Ammon's horn (tissue), 1 donor: ENCODE data around the gene SORBS1.

ENCODE experiments used
- DNase-seq: peaks from one replicate; pipeline ENCODE4 v3.0.0-alpha.2; 2016; ENCODE audit warnings: low spot score

SORBS1 gene

DNA sequence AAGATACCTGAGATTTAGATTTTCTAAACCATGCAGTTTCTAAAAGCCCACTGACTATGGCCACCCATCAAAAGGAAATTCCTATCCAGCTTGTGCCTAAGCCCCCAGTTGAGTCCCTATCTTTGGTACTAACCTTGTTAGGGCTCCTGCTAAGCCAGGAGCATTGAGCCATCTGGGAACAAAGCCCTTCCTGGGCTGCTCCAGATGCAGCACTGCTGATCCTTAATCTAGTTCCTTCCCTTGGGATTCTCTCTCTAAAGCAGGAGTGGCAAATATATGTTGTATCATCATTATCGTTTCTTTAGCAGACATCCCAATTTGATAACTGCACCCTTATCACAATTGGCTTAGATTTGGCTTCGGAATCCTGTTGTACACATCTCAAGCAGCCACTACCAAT lies 245.7 kb downstream of the SORBS1 start:
- DNase-seq = no peak

- no peak for DNase-seq
Measured at GRCh38 chr10:95314192-95314918, 246.8 kb downstream of the SORBS1 start.

DNA sequence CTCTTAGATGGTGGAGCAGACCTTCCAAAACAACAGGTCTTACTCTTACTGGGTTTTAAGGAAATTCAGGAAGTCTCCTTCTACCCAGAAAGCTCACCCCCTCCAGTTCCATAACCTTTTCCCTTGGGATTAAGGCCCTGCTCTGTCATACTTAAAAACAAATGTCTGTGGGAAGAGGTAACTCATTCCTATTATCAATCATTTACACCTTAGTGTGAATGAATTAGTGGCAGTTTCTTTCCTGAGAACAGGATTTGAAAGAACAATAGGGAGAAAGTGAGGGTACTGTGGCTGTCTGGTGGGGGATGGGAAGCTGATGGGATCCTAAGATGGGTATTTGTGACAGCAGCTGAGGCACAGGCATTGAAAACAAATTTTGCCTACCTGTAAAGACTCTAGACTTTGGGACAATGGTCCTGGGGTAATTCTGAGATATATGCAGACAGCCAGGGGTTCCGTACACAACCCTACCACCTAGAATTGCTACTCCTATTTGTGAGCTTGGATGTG lies 248.1 kb downstream of the SORBS1 start:
- DNase-seq = no peak

DNA sequence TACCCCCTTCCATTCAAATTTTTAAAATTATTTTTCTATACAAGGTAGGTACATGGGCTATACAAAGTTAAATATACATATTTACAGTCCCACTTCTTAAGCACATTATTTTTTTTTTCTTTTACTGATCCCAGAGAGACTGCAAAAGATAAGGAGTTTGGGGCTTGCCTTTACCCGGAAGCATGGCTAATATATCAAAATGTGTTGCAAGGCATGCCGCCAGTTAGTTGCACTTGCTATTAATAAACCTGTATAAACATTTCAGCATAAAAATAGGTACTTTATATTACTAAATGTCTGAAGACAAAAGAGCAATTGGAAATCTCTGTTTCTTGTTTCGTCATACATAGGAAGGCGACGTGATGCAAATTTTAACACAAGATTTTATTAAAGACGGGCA lies 248.9 kb downstream of the SORBS1 start:
- no peak for DNase-seq

DNA sequence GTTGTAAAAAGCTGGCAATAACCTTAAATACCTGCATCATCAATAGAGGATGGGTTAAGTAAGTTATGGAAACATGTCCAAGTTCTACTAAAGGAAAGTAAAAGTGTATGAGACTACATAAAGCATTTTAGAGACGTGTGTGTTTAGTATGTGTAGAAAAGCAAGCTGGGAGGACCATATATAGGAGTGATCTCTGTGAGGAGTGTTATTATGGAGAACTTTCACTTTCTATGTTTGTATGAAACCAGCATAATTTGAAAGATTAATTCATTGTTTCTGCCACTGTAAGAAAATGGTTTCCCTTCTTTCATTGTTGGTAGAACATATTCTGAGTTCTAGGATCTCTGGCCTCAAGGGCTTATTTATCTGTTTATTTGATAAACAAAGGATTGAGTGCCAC lies 251.2 kb downstream of the SORBS1 start:
- DNase-seq = no peak

DNA sequence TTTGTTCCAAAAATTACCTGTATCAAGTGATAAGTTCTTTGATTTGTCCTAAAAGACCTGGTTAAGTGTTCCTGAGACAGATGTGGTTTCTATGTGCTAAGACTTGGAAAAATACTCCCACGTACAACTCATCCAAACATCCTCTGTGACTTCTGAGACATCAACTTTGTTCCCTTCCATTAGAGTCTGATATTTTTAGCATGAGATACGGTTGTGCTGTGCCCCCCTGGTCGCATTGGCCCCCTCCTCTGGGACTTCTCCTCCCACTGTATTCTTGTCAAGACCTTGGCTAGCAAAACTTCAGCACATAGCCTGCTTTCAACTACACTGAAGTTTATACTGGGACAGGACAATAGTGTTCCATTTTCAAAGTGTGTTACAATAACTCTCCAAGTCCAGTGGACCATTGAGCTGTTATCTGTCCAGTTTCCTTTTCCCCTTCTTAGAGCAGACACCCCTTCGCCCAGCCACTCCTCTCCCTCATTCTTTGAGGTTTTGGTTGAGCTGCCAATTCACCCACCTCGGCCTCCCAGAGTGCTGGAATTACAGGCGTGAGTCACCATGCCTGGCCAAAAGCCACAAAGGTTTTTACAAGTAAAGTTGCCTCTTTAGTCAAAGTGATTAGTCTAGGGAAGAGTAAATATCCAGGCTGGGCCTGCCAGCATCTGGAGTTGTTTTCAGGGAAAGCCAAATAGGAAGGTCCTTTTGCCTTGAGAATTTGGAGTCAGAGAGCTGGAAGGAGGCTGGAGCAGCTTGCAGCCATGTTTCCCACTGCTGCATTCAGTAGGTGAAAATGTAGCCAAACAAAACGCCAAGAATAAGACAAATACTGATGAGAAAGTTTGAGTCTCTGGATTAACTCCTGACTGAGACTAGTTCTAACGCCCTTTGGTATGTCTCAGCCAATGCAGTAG lies 252.5 kb downstream of the SORBS1 start:
- DNase-seq = no peak

DNA sequence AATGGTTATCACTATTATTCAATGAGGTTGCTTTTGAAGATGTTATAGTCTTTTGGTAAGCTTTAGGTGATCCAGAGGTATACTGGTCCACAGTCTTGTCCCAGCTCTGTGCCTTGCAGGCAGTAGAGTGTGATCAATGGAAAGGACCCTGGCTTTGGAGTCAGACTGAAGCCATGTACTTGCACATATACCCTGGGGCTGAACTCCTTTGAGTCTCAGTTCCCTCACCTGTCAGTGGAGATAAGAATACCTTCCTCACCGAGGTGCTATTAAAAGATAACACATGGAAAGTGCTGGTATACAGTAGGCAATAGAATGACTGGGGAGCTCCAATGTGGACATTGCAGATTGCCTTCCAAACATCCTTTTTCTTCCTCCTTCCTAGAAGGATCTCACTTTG lies 254.3 kb downstream of the SORBS1 start:
- DNase-seq = no peak

- DNase-seq = no peak
Measured at GRCh38 chr10:95306318-95306650, 254.9 kb downstream of the SORBS1 start.

DNA sequence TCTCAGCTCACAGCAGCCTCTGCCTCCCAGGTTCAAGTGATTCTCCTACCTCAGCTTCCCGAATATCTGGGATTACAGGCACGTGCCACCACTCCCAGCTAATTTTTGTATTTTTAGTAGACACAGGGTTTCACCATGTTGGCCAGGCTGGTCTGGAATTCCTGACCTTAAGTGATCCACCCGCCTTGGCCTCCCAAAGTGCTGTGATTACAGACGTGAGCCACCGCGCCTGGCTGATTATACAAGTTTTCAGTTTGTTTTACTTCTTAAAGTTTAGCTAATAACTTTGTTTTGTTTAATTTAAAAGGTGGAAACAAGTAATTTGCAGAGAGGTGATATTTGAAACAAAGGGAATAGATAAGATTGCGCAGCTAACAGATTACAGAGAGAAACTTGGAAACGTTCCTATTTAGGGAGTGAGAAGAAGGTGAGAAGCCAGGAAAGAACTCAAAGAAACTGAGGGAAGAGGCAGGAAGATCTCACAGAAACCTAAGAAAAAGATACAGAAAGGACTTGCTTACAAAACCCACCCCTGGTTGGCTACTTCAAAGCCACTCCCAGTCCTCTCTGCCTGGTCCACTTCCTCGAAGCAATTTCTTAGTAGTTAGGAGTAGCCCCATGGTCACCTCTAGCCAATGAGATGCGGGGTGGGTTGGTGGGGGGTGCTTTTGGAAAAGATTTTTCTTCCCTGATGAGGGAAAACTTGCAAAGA lies 255.4 kb downstream of the SORBS1 start:
- no peak for DNase-seq

- no peak for DNase-seq
Measured at GRCh38 chr10:95304976-95305375, 256.2 kb downstream of the SORBS1 start.

DNA sequence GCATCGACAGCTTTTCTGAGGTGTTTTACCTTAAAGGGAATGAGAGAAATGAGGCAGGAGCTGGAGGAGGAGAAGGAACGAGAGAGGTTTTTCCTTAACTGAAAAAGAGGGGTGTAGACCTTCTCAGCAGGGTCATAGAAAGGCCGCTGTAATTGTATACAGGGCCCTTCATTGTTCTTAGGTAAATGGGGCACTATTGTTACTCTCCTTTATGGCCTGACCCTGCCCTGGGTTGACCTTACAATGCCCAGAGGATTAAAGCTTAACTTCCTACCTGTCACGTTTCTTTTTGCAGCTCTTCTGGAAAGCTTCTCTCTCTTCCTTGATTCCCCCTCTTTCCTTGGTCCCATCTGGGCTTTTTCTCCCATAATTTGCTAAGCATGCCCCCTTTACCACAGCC lies 256.7 kb downstream of the SORBS1 start:
- DNase-seq = no peak

GRCh38 chr10:95303950-95304349 lies 257.2 kb downstream of the SORBS1 start:
- DNase-seq = no peak

- peak; percentile 13 for DNase-seq
Measured at GRCh38 chr10:95303535-95303934, 257.6 kb downstream of the SORBS1 start.

GRCh38 chr10:95300022-95300539 lies 261.1 kb downstream of the SORBS1 start:
- no peak for DNase-seq

- no peak for DNase-seq
Measured at GRCh38 chr10:95297402-95297801, 263.8 kb downstream of the SORBS1 start.

DNA sequence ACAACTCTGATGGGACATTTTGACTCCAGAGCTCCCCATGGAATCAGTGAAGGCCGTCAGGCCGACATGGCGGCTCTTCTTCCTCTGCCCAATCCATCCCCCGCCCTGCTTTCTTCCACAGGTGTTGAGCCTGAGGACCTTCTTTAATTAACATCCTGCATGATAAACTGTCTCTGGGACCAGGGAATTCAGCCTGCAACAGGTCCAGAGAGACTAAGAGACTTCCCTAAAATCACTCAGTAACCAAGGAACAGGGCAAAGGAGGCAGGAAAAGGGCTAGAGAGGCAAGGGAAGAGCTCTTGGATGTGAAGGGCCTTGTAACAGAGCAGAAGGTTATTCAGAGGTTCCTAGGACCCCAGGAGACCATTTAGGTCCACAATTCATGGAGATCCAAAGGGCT lies 264.4 kb downstream of the SORBS1 start:
- DNase-seq = no peak

DNA sequence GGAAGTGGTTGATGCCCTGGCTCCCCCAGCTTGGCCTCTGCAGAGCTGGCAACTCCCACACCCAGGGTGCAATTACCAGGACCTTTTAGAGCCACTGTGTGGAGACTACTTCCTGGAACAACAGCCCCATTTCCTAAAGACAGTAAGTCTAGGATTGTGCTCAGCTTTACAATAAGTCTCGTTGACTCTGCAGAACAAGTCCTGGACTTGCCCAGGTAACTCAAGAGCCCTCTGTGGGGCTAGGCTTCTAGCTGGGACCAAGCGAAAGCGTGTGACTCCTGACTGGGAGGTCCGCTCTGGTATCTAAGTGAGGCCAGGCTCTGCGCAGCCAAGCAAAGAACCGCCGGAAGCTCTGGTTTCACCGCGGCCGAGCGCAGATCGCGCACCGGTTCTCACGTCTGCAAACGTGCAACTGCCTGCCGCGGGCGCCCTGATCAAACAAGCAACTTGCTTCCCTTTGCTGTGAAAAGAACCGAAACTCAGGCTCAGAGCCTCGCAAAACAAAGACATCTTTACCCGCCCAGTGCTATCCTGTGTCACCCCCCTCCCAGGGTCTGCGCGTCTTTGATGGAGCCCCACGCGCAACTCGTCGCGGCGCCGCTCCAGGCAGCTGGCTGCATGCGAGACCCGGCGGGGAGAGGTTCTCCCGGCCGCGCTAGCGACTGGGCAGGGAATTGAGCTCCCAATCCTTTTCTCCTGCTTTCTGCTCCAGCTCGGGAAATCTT lies 266.0 kb downstream of the SORBS1 start:
- DNase-seq = no peak

- no peak for DNase-seq
Measured at GRCh38 chr10:95293631-95294030, 267.5 kb downstream of the SORBS1 start.

DNA sequence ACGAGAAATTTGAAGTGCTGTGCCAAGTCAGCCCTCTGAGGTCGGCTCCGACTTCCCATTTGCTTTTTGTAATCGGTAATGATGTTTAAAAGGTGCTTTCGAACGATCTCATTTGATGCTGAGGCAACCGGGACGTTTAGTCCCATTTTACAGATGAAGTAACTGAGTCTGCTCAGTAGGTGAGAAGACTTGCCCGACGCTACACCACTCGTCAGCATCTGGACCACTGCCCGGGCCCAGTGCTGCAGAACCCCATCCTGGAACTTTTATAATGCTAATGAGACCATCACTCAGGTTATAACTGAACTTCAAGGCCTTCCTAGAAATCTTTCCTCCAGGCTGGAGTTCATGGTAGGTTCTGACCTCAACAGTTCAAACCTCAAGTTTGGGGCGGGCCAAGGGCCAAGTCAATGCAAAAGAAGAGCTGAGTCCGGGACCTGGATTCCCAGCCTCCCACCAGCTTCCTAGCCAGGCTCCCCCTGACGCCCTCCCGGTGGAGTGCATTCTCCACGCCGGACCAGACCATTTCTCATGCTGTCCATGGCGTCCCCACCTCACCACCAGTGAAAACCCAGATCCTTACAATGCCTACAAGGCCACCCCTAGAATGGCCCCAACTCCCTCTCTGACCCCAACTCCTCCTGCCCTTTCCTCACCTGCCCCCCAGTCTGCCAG lies 269.7 kb downstream of the SORBS1 start:
- no peak for DNase-seq

DNA sequence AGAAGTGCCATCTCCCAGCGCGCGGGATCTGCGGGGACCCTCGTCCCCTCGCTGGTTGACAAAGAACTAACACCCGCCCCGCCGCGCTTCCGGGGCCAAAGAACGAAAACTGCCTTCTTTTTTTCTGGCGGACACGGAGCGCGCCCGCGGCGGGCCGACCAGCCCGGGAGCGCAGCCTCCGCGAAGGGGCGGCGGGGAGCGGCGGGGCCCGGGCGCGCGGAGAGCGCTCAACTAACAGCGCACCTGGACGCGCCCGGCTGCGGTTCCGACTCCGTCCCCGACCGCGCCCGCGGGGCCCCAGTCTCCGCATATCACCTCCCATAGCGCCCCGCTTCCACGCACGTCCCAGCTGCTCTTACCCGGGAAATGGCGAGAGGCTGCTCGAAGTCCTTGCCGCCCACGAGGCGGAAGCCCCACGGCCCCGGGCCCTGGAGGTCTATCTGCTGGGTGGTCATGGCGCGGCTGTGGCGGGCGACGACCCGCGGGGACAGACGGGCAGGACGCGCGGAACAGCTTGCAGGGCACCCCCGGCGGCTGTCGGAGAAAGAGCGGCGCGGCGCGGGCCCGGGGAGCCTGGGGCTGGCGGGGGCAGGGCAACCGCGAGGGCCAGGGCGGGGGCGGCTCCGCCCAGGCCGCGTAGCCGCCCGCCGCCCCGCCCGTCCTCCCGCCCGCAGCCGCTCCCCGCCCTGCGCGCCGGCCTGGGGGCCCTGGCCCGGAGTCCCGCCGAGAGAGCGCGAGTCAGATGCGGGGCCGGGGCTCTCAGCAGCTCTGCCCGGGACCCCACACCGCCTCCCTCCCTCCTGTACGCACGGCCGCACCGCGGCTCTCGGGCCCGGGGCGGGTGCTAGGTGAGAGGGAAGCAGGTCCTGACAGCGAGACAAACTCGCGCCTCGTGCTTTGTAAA lies 270.5 kb downstream of the SORBS1 start, which contains the start of gene PDLIM1:
Gene PDLIM1 (minus strand): TSS at position 543 of the 904 bp plus-strand sequence. CDS start 88 bp downstream, at position 455.
- DNase-seq = no peak
